ENCODE data around the gene KNOP1.

KNOP1 gene

GRCh38 chr16:19717741-19718623 lies at the start of gene KNOP1, which contains the start of gene IQCK:
Gene KNOP1, minus strand, starts transcription at chr16:19718227. Its CDS starts 3,192 bp downstream, at chr16:19715035.
Gene IQCK, plus strand, starts transcription at chr16:19718271. Its CDS starts 36 bp downstream, at chr16:19718307.
- TF ChIP-seq CTCF (IDR thresholded peaks at IDR 0.05; ENCODE audit: low read depth, low read length, missing control alignments) = no peak
- peak within 1 kb of the TSS; percentile 91 for H3K4me3 ChIP-seq (ENCODE audit: low read depth, low read length)
- DNase-seq (ENCODE audit: low read depth) = peak; percentile 62

- no peak for DNase-seq (ENCODE audit: low read depth)
- no peak overlapping the region for H3K4me3 ChIP-seq (ENCODE audit: low read depth, low read length)
- TF ChIP-seq CTCF (IDR thresholded peaks at IDR 0.05; ENCODE audit: low read depth, low read length, missing control alignments) = no peak
Measured at GRCh38 chr16:19767497-19767896, 49.5 kb upstream of the KNOP1 start.

GRCh38 chr16:19766988-19767387 lies 49.0 kb upstream of the KNOP1 start:
- no peak overlapping the region for H3K4me3 ChIP-seq (ENCODE audit: low read depth, low read length)
- no peak for TF ChIP-seq CTCF (IDR thresholded peaks at IDR 0.05; ENCODE audit: low read depth, low read length, missing control alignments)
- DNase-seq (ENCODE audit: low read depth) = no peak

- no peak for DNase-seq (ENCODE audit: low read depth)
- no peak for TF ChIP-seq CTCF (IDR thresholded peaks at IDR 0.05; ENCODE audit: low read depth, low read length, missing control alignments)
- H3K4me3 ChIP-seq (ENCODE audit: low read depth, low read length) = no peak overlapping the region
Measured at GRCh38 chr16:19766554-19766884, 48.5 kb upstream of the KNOP1 start.

- DNase-seq (ENCODE audit: low read depth) = no peak
- H3K4me3 ChIP-seq (ENCODE audit: low read depth, low read length) = no peak overlapping the region
- no peak for TF ChIP-seq CTCF (IDR thresholded peaks at IDR 0.05; ENCODE audit: low read depth, low read length, missing control alignments)
Measured at GRCh38 chr16:19765860-19766553, 48.0 kb upstream of the KNOP1 start.

- no peak for DNase-seq (ENCODE audit: low read depth)
- no peak for TF ChIP-seq CTCF (IDR thresholded peaks at IDR 0.05; ENCODE audit: low read depth, low read length, missing control alignments)
Measured at GRCh38 chr16:19760356-19761060, 42.5 kb upstream of the KNOP1 start.

More at GRCh38 chr16:19760356-19761060, 42.5 kb upstream of the KNOP1 start:
- no peak overlapping the region for H3K4me3 ChIP-seq (ENCODE audit: low read depth, low read length)

All from GM12864 (cell line).